Neural progenitor cell (in vitro differentiated cells): ENCODE measurements around the gene ASXL3.

ENCODE experiments used
- CTCF ChIP-seq: fragments of 200-600 bp; sonication (generic); IDR thresholded peaks from 2 replicates; pipeline ENCODE4 v1.5.1; 2017; ENCODE audit warnings: antibody characterized with exemption, mild to moderate bottlenecking
- EZH2 ChIP-seq: fragments of 200-600 bp; sonication (generic); IDR thresholded peaks from 2 replicates; pipeline ENCODE4 v1.6.1; 2017; ENCODE audit warnings: antibody characterized with exemption, mild to moderate bottlenecking, moderate library complexity
- EZH2phosphoT487 ChIP-seq: fragments of 200-600 bp; sonication (generic); IDR thresholded peaks from 2 replicates; pipeline ENCODE4 v1.6.1; 2017; ENCODE audit warnings: antibody characterized with exemption

DNA sequence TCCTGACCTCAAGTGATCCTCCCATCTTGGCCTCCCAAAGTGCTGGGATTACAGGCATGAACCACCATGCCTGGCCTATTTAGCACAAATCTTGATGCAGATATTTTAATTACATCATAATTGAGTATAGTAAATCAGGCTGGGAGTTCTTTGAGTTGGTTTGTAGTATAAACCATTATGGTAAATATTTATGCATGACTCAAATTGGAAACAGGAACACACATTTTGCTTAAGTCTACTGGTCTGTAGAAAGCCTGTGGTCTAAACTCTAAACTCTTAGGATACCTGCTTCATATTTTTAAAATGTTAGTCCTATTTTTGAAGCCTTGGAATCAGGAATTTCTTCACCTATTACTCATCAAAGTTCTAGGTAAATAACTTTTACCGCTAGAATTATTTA is 16.8 kb downstream of the ASXL3 start:
- no peak for TF ChIP-seq CTCF
- TF ChIP-seq EZH2phosphoT487, result no peak
- no peak for TF ChIP-seq EZH2
